Fibroblast of villous mesenchyme (primary cell): ENCODE results near the gene CDK6. TPM values are rescaled to one million over a fixed set of nuclear protein-coding genes. Genes with fewer than 3 reads are reported as not detected.
"Not testable (repeated sequence)": the region's sequence is repeated elsewhere in the genome, so short reads cannot be mapped to it uniquely, and the experiment has no call there.

Source experiments
- DNase-seq: peaks from one replicate; pipeline ENCODE4 v3.0.0-alpha.2; 2010; ENCODE audit warnings: low read depth
- H3K4me3 ChIP-seq: 2 replicates; pipeline ENCODE4 v1.5.1; 2011; ENCODE audit warnings: low read depth, mild to moderate bottlenecking, low read length
- total RNA-seq: library from RNA; depleted of rRNA; stranded (reverse); fragments of >200 nt; gene quantifications from 2 replicates; pipeline ENCODE4 v1.2.3, GENCODE V29; 2012
- TF ChIP-seq, protein P1 (sequence below): IDR thresholded peaks from 2 replicates; pipeline ENCODE4 v1.5.1; 2012; ENCODE audit warnings: low read depth, mild to moderate bottlenecking, low read length; ENCODE audit not compliant: insufficient read depth

The CDK6 gene
- total RNA-seq, 1 donor, result 30.7 TPM

DNA sequence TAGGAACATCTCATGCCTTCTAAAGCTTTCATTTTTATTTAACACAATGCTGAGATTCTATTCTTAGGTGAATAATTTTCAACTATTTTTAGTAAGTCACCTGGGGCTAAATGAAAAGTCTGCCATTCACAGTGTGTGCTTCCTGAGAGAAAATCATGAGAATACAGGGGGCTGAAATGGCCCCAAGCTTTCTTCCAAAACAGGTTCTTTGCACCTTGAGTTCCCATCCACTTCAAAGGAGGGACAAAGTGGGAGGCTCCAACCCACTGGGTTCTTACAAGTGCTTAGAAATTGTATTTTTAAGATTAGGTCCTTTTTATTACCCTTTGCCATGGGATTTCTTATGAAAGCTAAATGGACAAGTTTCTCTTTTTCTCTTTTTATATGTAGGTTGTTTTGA lies 224.6 kb downstream of the CDK6 start:
- TF ChIP-seq, protein P1, sequence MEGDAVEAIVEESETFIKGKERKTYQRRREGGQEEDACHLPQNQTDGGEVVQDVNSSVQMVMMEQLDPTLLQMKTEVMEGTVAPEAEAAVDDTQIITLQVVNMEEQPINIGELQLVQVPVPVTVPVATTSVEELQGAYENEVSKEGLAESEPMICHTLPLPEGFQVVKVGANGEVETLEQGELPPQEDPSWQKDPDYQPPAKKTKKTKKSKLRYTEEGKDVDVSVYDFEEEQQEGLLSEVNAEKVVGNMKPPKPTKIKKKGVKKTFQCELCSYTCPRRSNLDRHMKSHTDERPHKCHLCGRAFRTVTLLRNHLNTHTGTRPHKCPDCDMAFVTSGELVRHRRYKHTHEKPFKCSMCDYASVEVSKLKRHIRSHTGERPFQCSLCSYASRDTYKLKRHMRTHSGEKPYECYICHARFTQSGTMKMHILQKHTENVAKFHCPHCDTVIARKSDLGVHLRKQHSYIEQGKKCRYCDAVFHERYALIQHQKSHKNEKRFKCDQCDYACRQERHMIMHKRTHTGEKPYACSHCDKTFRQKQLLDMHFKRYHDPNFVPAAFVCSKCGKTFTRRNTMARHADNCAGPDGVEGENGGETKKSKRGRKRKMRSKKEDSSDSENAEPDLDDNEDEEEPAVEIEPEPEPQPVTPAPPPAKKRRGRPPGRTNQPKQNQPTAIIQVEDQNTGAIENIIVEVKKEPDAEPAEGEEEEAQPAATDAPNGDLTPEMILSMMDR, result no peak
- DNase-seq, result no peak
- no peak overlapping the region for H3K4me3 ChIP-seq

GRCh38 chr7:92609921-92610518 lies 226.4 kb downstream of the CDK6 start:
- TF ChIP-seq, protein P1, result peak; percentile 40
- no peak overlapping the region for H3K4me3 ChIP-seq
- DNase-seq, result no peak

DNA sequence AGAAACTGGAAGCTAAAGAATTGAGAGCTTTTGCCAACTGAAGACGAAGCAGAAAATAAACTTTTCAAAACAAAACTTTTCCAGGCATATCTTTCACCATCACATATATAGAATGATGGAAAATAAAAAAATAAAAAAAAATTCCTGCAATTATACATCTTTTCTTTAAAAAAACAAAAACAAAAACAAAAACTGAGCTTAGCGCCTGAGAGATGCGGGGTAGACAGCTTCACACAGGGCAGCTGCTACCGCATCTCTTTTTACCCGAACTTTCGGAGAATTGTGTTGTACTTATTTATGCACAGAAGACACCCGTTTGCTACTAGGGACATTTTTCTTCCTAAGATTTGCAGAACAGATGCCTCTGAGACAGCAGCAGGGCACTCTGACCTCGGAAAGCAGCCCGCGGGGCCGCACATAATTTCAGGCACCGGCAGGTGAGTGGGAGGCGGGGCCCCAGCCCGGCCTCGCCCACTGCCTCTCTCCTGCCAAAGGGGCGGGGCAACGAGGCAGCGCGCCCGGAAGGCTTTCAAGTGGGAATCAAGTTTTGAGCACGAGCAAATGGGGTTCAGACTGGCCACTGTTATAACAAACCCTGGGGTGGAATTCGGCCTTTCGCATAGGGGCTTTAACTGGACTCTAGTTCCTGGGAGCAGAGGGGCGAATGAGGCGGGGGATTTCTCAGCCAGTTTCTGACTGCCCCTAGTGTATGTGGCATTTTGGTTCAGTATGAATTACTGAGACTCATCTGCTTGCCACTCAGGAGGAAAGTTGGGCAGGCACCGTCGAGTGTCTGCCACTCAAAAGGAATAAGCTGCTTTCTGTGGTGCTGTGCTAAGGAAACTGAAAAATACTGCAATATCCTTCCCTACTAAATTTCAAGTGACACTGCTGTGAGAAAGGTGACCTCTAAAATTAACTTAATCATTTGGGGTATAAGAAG lies 227.7 kb downstream of the CDK6 start:
- DNase-seq, result no peak
- TF ChIP-seq, protein P1, result no peak
- H3K4me3 ChIP-seq, result peak overlapping the region; percentile 3

GRCh38 chr7:92606985-92607384 lies 229.4 kb downstream of the CDK6 start:
- H3K4me3 ChIP-seq, result no peak overlapping the region
- TF ChIP-seq, protein P1, result no peak
- DNase-seq, result no peak

DNA sequence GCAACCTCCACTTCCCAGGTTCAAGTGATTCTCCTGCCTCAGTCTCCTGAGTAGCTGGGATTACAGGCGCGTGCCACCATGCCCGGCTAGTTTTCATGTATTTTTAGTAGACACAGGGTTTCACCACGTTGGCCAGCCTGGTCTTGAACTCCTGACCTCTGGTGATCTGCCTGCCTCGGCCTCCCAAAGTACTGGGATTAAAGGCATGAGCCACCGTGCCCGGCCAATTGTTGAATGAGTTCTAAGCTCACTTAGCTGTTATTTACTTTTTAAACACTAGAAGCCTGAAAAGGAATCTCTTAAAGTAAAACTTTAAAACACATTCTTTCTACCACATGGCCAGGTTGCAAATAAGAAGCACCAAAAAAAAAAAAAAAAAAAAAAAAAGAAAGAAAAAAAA lies 231.9 kb downstream of the CDK6 start:
- not testable (repeated sequence) for H3K4me3 ChIP-seq, DNase-seq

DNA sequence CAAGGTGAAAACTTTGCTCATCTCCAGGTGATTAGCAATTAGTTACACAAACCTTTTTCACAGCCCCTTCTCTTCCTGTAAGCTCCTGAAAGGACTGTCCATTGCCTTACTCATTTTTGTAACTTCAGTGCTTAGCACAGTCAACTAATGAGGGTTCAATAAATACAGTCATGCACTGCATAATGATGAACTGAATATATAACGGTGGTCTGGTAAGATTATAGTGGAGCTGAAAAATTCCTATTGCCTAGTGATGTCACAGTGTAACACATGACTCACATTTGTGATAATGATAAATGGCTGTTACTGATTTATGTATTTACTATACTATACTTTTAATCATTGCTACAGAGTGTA lies 233.3 kb downstream of the CDK6 start:
- H3K4me3 ChIP-seq, result no peak overlapping the region
- TF ChIP-seq, protein P1, result no peak
- DNase-seq, result no peak

- no peak overlapping the region for H3K4me3 ChIP-seq
- TF ChIP-seq, protein P1, result no peak
- DNase-seq, result no peak
Measured at GRCh38 chr7:92602352-92603088, 233.9 kb downstream of the CDK6 start.
